Psoas muscle (tissue), 8 donors: ENCODE measurements around the gene GATA5. TPM values are rescaled to one million over a fixed set of nuclear protein-coding genes. Genes with fewer than 3 reads are reported as not detected.
A peak's percentile ranks its signal among the peaks of the same experiment; 100 is the strongest.

Experiments
- ATAC-seq, 4 donors: fragments of 200-7000 bp; cut with Tn5 transposase; one replicate each; pipeline ENCODE4 v1.9.1; 2020; ENCODE audit warnings: moderate library complexity in 3 of 4, mild to moderate bottlenecking in 2 of 4
- DNase-seq, 2 donors: peaks; one replicate each; pipeline ENCODE4 v3.0.0-alpha.2; 2020
- H3K27ac ChIP-seq: fragments of 200-600 bp; one replicate; pipeline ENCODE4 v1.8.0; 2022
- H3K27me3 ChIP-seq, 3 donors: fragments of 200-600 bp in 1 of 3; one replicate each; pipeline versions ENCODE4 v1.6.1 to v1.8.0; 2013 to 2022; ENCODE audit warnings: low read length in 2 of 3, mild to moderate bottlenecking in 2 of 3, moderate library complexity in 1 of 3; ENCODE audit not compliant: insufficient read depth in 3 of 3
- H3K36me3 ChIP-seq, 2 donors: fragments of 200-600 bp in 1 of 2; one replicate each; pipeline versions ENCODE4 v1.6.1 to v1.8.0; 2013 to 2022; ENCODE audit warnings: low read depth in 1 of 2, mild to moderate bottlenecking in 1 of 2, moderate library complexity in 1 of 2; ENCODE audit not compliant: insufficient read depth in 1 of 2
- H3K4me1 ChIP-seq: fragments of 200-600 bp; one replicate; pipeline ENCODE4 v1.8.0; 2022
- H3K4me3 ChIP-seq: fragments of 200-600 bp; one replicate; pipeline ENCODE4 v1.8.0; 2022; ENCODE audit warnings: mild to moderate bottlenecking
- H3K9me3 ChIP-seq: fragments of 200-600 bp; one replicate; pipeline ENCODE4 v1.8.0; 2022
- CTCF ChIP-seq: fragments of 200-600 bp; IDR thresholded peaks from one replicate; pipeline ENCODE4 v1.8.0; 2022; ENCODE audit warnings: antibody characterized with exemption
- WGBS, 3 donors: extraction: QIAGEN DNeasy Blood & Tissue Kit; methylation state at CpG; one replicate each; pipeline versions ENCODE4 v1.1.6 to v1.1.7; 2013; 5-methylcytosine and 5-hydroxymethylcytosine counted together
- intact Hi-C, 2 donors: fragments of 100-400 bp; cut with DNase I; formaldehyde crosslinking; loops; one replicate each; pipeline versions ENCODE4 v1.11.0 to v1.14.2; 2022
- polyA plus RNA-seq, 3 donors: library from polyadenylated mRNA; stranded (reverse); fragments of 200-250 nt; gene quantifications; one replicate each; pipeline ENCODE4 v1.2.3, GENCODE V29; 2013
- total RNA-seq, 4 donors: library from RNA; stranded (reverse); fragmentation: NEBNext Ultra II Directional in 2 of 4; extraction: Animal tissue kit (Norgen Biotek cat#: 25700) in 2 of 4; gene quantifications; one replicate each; pipeline versions ENCODE4 v1.2.1 to v1.2.4, GENCODE V29; 2021 to 2023
- donor health status: healthy with polysubstance abuse.
- donor health status: DM: no; HTN: no; CAD: no; lungs with moderate emphysema.
- donor health status: Bipolar disorder and iron deficiency.
- donor health status: healthy.
- donor health status: DM: yes; HTN: yes; CAD: no.
- donor health status: DM: no; HTN: no; CAD: no.
- donor health status: DM: no; HTN: no; CAD: no.
- donor health status: DM: yes; HTN: yes; CAD: no.

GATA5 gene
- total and polyA plus RNA-seq, 7 donors = 0.01 to 0.14 (median 0.08) TPM; not detected in 3

GRCh38 chr20:62505337-62506045 lies 29.7 kb upstream of the GATA5 start:
- peak in 1 of 2 donors; percentile 83 for DNase-seq
- 40 to 59% (median 50%) methylated on average over 23 to 24 of the region's 24 CpGs for WGBS, 3 donors
- peak; percentile 65 to 83 (median 82) for ATAC-seq
- Histone ChIP-seq H3K4me1 (peaks cover 20% of the 10 kb centered on the region), H3K4me3 (no peak overlapping the region), H3K9me3 (no peaks in the 10 kb centered on the region), H3K27ac (peak overlapping the region; percentile 78), H3K27me3 (no peaks in the 10 kb centered on the region), H3K36me3 (no peaks in the 10 kb centered on the region)
- intact Hi-C loops = no loop called here
- no peak for TF ChIP-seq CTCF

GRCh38 chr20:62504323-62504722 lies 28.5 kb upstream of the GATA5 start:
- H3K36me3 ChIP-seq = no peaks in the 10 kb centered on the region
- WGBS, 3 donors = 94 to 100% (median 97%) methylated on average over 4 of the region's 4 CpGs
- no peak for DNase-seq
- ATAC-seq = no peak
- no peak for TF ChIP-seq CTCF
- no peaks in the 10 kb centered on the region for H3K27me3 ChIP-seq
- intact Hi-C loops = loop anchor here (5.0 kb wide), 4 partner anchors 48 to 303 kb away; no protein-coding TSS in a partner anchor
- no peak overlapping the region for H3K4me3 ChIP-seq
- H3K4me1 ChIP-seq = peaks cover 29% of the 10 kb centered on the region
- H3K9me3 ChIP-seq = no peaks in the 10 kb centered on the region
- H3K27ac ChIP-seq = no peak overlapping the region

GRCh38 chr20:62503401-62504178 lies 27.8 kb upstream of the GATA5 start:
- Histone ChIP-seq H3K4me1 (peaks cover 29% of the 10 kb centered on the region), H3K27me3 (no peaks in the 10 kb centered on the region), H3K36me3 (no peaks in the 10 kb centered on the region), H3K4me3 (no peak overlapping the region), H3K9me3 (no peaks in the 10 kb centered on the region), H3K27ac (no peak overlapping the region)
- WGBS, 3 donors = 73 to 75% (median 73%) methylated on average over 17 to 18 of the region's 18 CpGs
- ATAC-seq = no peak
- TF ChIP-seq CTCF = no peak
- intact Hi-C loops = loop anchor here (5.0 kb wide), 4 partner anchors 49 to 304 kb away; no protein-coding TSS in a partner anchor
- no peak for DNase-seq

GRCh38 chr20:62502496-62503095 lies 26.8 kb upstream of the GATA5 start:
- H3K27ac ChIP-seq = no peak overlapping the region
- H3K4me1 ChIP-seq = peaks cover 29% of the 10 kb centered on the region
- H3K27me3 ChIP-seq = no peaks in the 10 kb centered on the region
- H3K4me3 ChIP-seq = no peak overlapping the region
- no peak for DNase-seq
- ATAC-seq = no peak
- H3K9me3 ChIP-seq = no peaks in the 10 kb centered on the region
- H3K36me3 ChIP-seq = no peaks in the 10 kb centered on the region
- 88 to 90% (median 89%) methylated on average over 16 of the region's 16 CpGs for WGBS, 3 donors
- TF ChIP-seq CTCF = no peak
- intact Hi-C loops = loop anchor here (5.0 kb wide), 4 partner anchors 50 to 305 kb away; no protein-coding TSS in a partner anchor
